MCF 10A (cell line): ENCODE results near the gene IPO9. TPM values are rescaled to one million over a fixed set of nuclear protein-coding genes. Genes with fewer than 3 reads are reported as not detected.

ENCODE experiments used
- BruUV-seq: library from RNA; stranded (reverse); fragments of 400-500 nt; replicated peaks from 2 replicates; lab custom pipeline; 2021; lab: Mats Ljungman, UMichigan
- CTCF ChIA-PET: fragments of 300-600 bp; sonication (Branson Sonifier 250); formaldehyde crosslinking; extraction: SDS; loops from one replicate; lab custom pipeline; 2021; ENCODE audit warnings: antibody characterized with exemption, inconsistent platforms; lab: Yijun Ruan, JAX
- POLR2A ChIA-PET: fragments of 300-600, 350-650 bp; sonication (Branson Sonifier 250); formaldehyde crosslinking; extraction: SDS; loops from one replicate; lab custom pipeline; 2020; ENCODE audit warnings: antibody characterized with exemption, inconsistent platforms; lab: Yijun Ruan, JAX
- DNase-seq: peaks from one replicate; pipeline ENCODE4 v3.0.0-alpha.2; 2018; ENCODE audit not compliant: unreplicated experiment
- H3K27ac Mint-ChIP-seq: one replicate; pipeline ENCODE4 v1.8.0; 2022; ENCODE audit warnings: mild to moderate bottlenecking, low read depth, mixed read lengths; ENCODE audit not compliant: unreplicated experiment
- H3K27me3 Mint-ChIP-seq: one replicate; pipeline ENCODE4 v1.8.0; 2022; ENCODE audit warnings: mixed read lengths; ENCODE audit not compliant: insufficient read depth, unreplicated experiment
- H3K36me3 Mint-ChIP-seq: one replicate; pipeline ENCODE4 v1.8.0; 2022; ENCODE audit warnings: mild to moderate bottlenecking, moderate library complexity, mixed read lengths; ENCODE audit not compliant: insufficient read depth, unreplicated experiment
- H3K4me1 Mint-ChIP-seq: one replicate; pipeline ENCODE4 v1.8.0; 2022; ENCODE audit warnings: mixed read lengths; ENCODE audit not compliant: insufficient read depth, unreplicated experiment
- H3K4me3 Mint-ChIP-seq: one replicate; pipeline ENCODE4 v1.8.0; 2022; ENCODE audit warnings: mild to moderate bottlenecking, moderate library complexity, mixed read lengths; ENCODE audit not compliant: unreplicated experiment
- H3K9me3 Mint-ChIP-seq: one replicate; pipeline ENCODE4 v1.8.0; 2022; ENCODE audit warnings: mixed read lengths; ENCODE audit not compliant: unreplicated experiment
- CTCF ChIP-seq: fragments of 200-600 bp; IDR thresholded peaks from one replicate; pipeline ENCODE4 v1.8.0; 2022; ENCODE audit warnings: antibody characterized with exemption, mild to moderate bottlenecking; ENCODE audit not compliant: unreplicated experiment
- intact Hi-C: fragments of 100-400 bp; cut with micrococcal nuclease; formaldehyde crosslinking; loops from 2 replicates; pipeline ENCODE4 v1.14.1; 2022
- total RNA-seq: library from RNA; stranded (reverse); gene quantifications from 2 replicates; pipeline ENCODE4 v1.2.3, GENCODE V29; 2022

IPO9 gene
- total RNA-seq, 1 experiment from 2014 or later: 117 TPM

- TF ChIP-seq CTCF: no peak
- CTCF ChIA-PET: interaction anchor here (1.5 to 43.4 kb wide), 3 partner anchors 11 to 222 kb away, joined by 7 to 1744 read pairs (median 106); no protein-coding TSS in a partner anchor
- Mint-ChIP-seq H3K4me3 (no peak overlapping the region), H3K36me3 (peaks cover 63% of the 10 kb centered on the region), H3K4me1 (peaks cover 27% of the 10 kb centered on the region), H3K9me3 (no peaks in the 10 kb centered on the region), H3K27me3 (no peaks in the 10 kb centered on the region), H3K27ac (no peak overlapping the region)
- intact Hi-C loops: no loop called here
- DNase-seq: no peak
- POLR2A ChIA-PET: interaction anchor here (1.0 to 1.1 kb wide), 2 partner anchors 11 to 39 kb away, joined by 4 read pairs; no protein-coding TSS in a partner anchor
- BruUV-seq: no TSS peak
These were observed 47.5 kb upstream of the IPO9 start for GRCh38 chr1:201781437-201781836.

- ChIA-PET CTCF (interaction anchor here (0.6 to 43.4 kb wide), 5 partner anchors 10 to 509 kb away, joined by 4 to 1744 read pairs (median 106); no protein-coding TSS in a partner anchor), POLR2A (interaction anchor here (0.6 to 1.8 kb wide), 4 partner anchors 12 to 199 kb away, joined by 3 to 6 read pairs (median 4); no protein-coding TSS in a partner anchor)
- peaks cover 72% of the 10 kb centered on the region for H3K36me3 Mint-ChIP-seq
These were observed 46.6 kb upstream of the IPO9 start for GRCh38 chr1:201782353-201782752.

GRCh38 chr1:201783058-201783457 lies 45.9 kb upstream of the IPO9 start:
- ChIA-PET POLR2A (interaction anchor here (1.8 kb wide), 3 partner anchors 10 to 70 kb away, joined by 4 to 6 read pairs (median 5); no protein-coding TSS in a partner anchor), CTCF (interaction anchor here (0.6 to 43.4 kb wide), 9 partner anchors 10 to 509 kb away, joined by 3 to 1744 read pairs (median 5); no protein-coding TSS in a partner anchor)
- Mint-ChIP-seq H3K27ac (peak overlapping the region; percentile 22), H3K27me3 (no peaks in the 10 kb centered on the region), H3K4me1 (peaks cover 17% of the 10 kb centered on the region), H3K36me3 (peaks cover 74% of the 10 kb centered on the region), H3K4me3 (no peak overlapping the region), H3K9me3 (no peaks in the 10 kb centered on the region)
- no peak for DNase-seq
- intact Hi-C loops: no loop called here
- BruUV-seq: no TSS peak
- TF ChIP-seq CTCF: no peak

More at GRCh38 chr1:201782353-201782752, 46.6 kb upstream of the IPO9 start:
- DNase-seq: no peak
- H3K27ac Mint-ChIP-seq: peak overlapping the region; percentile 22
- peaks cover 22% of the 10 kb centered on the region for H3K4me1 Mint-ChIP-seq
- TSS peak; percentile 11 for BruUV-seq
- H3K4me3 Mint-ChIP-seq: no peak overlapping the region
- no peaks in the 10 kb centered on the region for H3K9me3 Mint-ChIP-seq
- intact Hi-C loops: no loop called here
- H3K27me3 Mint-ChIP-seq: no peaks in the 10 kb centered on the region
- TF ChIP-seq CTCF: no peak

GRCh38 chr1:201783572-201783971 lies 45.4 kb upstream of the IPO9 start:
- Mint-ChIP-seq H3K36me3 (peaks cover 78% of the 10 kb centered on the region), H3K4me3 (no peak overlapping the region), H3K27me3 (no peaks in the 10 kb centered on the region), H3K4me1 (peaks cover 12% of the 10 kb centered on the region), H3K9me3 (no peaks in the 10 kb centered on the region), H3K27ac (peak overlapping the region; percentile 22)
- intact Hi-C loops: no loop called here
- no peak for DNase-seq
- BruUV-seq: no TSS peak
- CTCF ChIA-PET: interaction anchor here (0.9 to 43.4 kb wide), 8 partner anchors 9 to 220 kb away, joined by 3 to 1744 read pairs (median 6); no protein-coding TSS in a partner anchor
- no peak for TF ChIP-seq CTCF
- POLR2A ChIA-PET: interaction anchor here (0.8 to 2.1 kb wide), 5 partner anchors 10 to 70 kb away, joined by 3 to 6 read pairs (median 5); no protein-coding TSS in a partner anchor
